Lower leg skin (tissue), 4 donors: ENCODE data around the gene EYA2. TPM values are rescaled to one million over a fixed set of nuclear protein-coding genes. Genes with fewer than 3 reads are reported as not detected.

Experiments
- DNase-seq, 2 donors: peaks; one replicate each; pipeline ENCODE4 v3.0.0-alpha.2; 2019; ENCODE audit warnings: low spot score in 2 of 2
- H3K4me3 ChIP-seq: fragments of 200-600 bp; sonication (generic); 2 replicates; pipeline ENCODE4 v1.5.1; 2017; ENCODE audit warnings: mild to moderate bottlenecking, low read depth; ENCODE audit not compliant: poor library complexity, severe bottlenecking
- CTCF ChIP-seq, 3 donors: fragments of 450-650 bp; IDR thresholded peaks; one replicate each; pipeline ENCODE4 v1.5.1; 2016; ENCODE audit warnings: antibody characterized with exemption in 3 of 3, mild to moderate bottlenecking in 3 of 3, moderate library complexity in 2 of 3
- POLR2A ChIP-seq, 2 donors: fragments of 450-650 bp; IDR thresholded peaks; one replicate each; pipeline ENCODE4 v1.6.1; 2016 to 2017; ENCODE audit warnings: antibody characterized with exemption in 2 of 2, mild to moderate bottlenecking in 1 of 2, moderate library complexity in 1 of 2
- WGBS, 2 donors: methylation state at CpG; one replicate each; pipeline ENCODE4 v1.1.5; 2018; 5-methylcytosine and 5-hydroxymethylcytosine counted together
- intact Hi-C: fragments of 100-400 bp; cut with DNase I; formaldehyde crosslinking; loops from one replicate; pipeline ENCODE4 v1.15.0; 2023; ENCODE audit warnings: low total_unique reads
- total RNA-seq, 4 donors: library from RNA; depleted of rRNA; stranded (reverse); fragments of >200 nt; gene quantifications; one replicate each; pipeline ENCODE4 v1.1.0, GENCODE V29; 2016

Gene EYA2
- total RNA-seq, 4 donors from 2014 or later, result 0.63 to 6.1 (median 3.3) TPM

- no peak for DNase-seq
- no peak overlapping the region for H3K4me3 ChIP-seq
- 68 to 78% methylated on average over 4 of the region's 4 CpGs for WGBS, 2 donors
- intact Hi-C loops, result no loop called here
- TF ChIP-seq CTCF (IDR thresholded peaks at IDR 0.05) (no peak), POLR2A (IDR thresholded peaks at IDR 0.05) (no peak)
Observed at GRCh38 chr20:47137231-47137870, 242.7 kb downstream of the EYA2 start.

GRCh38 chr20:47139934-47140535 lies 245.4 kb downstream of the EYA2 start:
- intact Hi-C loops, result loop anchor here (10.0 kb wide), 1 partner anchor 375 kb away; no protein-coding TSS in a partner anchor
- TF ChIP-seq CTCF (IDR thresholded peaks at IDR 0.05) (no peak), POLR2A (IDR thresholded peaks at IDR 0.05) (no peak)
- DNase-seq, result no peak
- no peak overlapping the region for H3K4me3 ChIP-seq
- 73 to 84% methylated on average over 5 of the region's 5 CpGs for WGBS, 2 donors

GRCh38 chr20:47141350-47141921 lies 246.8 kb downstream of the EYA2 start:
- WGBS, 2 donors, result 97 to 98% methylated on average over 2 of the region's 2 CpGs
- intact Hi-C loops, result loop anchor here (10.0 kb wide), 1 partner anchor 377 kb away; no protein-coding TSS in a partner anchor

GRCh38 chr20:47141941-47142773 lies 247.5 kb downstream of the EYA2 start:
- TF ChIP-seq CTCF (IDR thresholded peaks at IDR 0.05) (no peak), POLR2A (IDR thresholded peaks at IDR 0.05) (no peak)
- no peak overlapping the region for H3K4me3 ChIP-seq
- DNase-seq, result no peak
- 81 to 83% methylated on average over 5 of the region's 5 CpGs for WGBS, 2 donors
- intact Hi-C loops, result loop anchor here (10.0 kb wide), 1 partner anchor 377 kb away; no protein-coding TSS in a partner anchor

More at GRCh38 chr20:47141350-47141921, 246.8 kb downstream of the EYA2 start:
- no peak for TF ChIP-seq CTCF (IDR thresholded peaks at IDR 0.05)
- no peak for TF ChIP-seq POLR2A (IDR thresholded peaks at IDR 0.05)
- no peak overlapping the region for H3K4me3 ChIP-seq
- no peak for DNase-seq

- WGBS, 2 donors, result 87 to 92% methylated on average over 14 of the region's 14 CpGs
- intact Hi-C loops, result loop anchor here (10.0 kb wide), 1 partner anchor 378 kb away; no protein-coding TSS in a partner anchor
- no peak overlapping the region for H3K4me3 ChIP-seq
- no peak for DNase-seq
- TF ChIP-seq CTCF (IDR thresholded peaks at IDR 0.05) (no peak), POLR2A (IDR thresholded peaks at IDR 0.05) (no peak)
Observed at GRCh38 chr20:47142774-47143170, 248.1 kb downstream of the EYA2 start.
